Stimulated activated CD4-positive, alpha-beta T cell treated with anti-CD3 and anti-CD28 coated beads, Interleukin-1b, Interleukin-23, amount 100 ng/mL, for 48 hours (primary cell): Measurements from ENCODE around the gene DOK3.

Experiments used
- DNase-seq: peaks from one replicate; pipeline ENCODE4 v3.0.0-alpha.2; 2020

The DOK3 gene

DNA sequence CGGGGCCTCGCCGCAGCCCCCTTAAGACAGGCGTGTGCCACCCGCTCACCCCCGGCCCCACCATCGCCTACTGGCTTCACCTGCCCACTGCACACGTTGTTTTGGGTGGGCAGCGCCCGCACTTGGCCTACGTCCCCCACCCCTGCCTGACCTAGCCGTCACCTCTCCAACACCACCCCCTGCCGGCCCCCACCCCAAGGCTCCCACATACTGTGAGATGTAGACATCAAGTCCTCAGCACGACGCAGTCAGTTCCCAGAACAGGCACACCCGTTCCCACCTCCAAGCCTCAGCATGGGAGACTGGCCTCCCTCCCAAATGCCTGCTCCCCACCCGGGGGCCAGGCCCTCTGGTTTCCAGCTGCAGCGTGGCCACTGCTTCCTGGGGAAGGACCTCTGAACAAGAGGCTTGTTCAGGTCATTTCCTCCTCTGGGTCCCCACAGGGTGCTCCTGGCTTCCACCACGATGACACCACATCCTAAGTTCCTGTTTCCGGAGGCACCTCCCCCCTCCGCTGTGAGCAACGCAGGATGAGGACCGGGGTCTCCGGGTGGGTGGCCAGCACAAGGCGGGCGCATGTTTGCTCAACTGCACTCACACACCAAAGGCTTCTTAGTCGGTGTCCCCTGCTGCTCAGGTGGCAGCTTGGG is 47.5 kb downstream of the DOK3 start:
- DNase-seq: no peak

DNA sequence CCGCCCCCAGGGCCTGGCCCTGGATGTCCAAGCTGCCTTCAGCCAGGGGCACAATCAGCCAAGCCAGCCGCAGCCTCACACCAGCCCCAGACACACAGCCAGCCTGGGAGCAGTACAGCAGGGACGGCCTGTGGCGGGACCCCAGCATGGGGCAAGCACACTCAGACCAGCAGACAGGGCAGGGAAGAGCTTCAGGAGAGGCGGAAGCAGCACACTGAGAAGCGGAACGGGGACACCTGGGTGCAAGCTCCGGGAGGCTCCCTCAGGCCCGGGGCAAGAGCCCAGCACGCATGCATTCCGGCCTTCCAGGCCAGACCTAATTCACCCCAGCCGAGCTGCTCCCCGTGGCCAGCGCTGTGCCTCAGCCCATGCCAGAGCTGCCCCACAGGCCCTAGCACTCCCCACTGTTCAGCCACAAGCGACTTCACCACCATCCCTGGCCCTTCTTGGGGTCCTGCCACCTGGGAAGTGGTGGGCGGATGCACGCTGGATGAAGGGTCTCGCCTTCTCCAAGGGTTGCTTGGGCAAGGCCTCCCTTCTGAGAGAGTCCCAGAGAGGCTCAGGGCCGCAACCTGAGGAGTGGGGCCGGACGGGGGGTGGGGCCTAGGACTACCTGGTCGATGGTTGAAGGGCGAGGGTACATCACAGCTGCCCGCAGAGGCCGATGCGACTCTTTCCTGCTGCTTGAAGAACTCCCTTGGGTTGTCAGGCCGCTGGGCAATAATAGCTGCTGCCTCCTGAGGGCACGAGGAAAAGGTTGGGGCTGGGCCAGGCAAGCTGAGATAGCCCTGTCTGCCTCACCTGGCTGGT is 49.6 kb downstream of the DOK3 start:
- no peak for DNase-seq

DNA sequence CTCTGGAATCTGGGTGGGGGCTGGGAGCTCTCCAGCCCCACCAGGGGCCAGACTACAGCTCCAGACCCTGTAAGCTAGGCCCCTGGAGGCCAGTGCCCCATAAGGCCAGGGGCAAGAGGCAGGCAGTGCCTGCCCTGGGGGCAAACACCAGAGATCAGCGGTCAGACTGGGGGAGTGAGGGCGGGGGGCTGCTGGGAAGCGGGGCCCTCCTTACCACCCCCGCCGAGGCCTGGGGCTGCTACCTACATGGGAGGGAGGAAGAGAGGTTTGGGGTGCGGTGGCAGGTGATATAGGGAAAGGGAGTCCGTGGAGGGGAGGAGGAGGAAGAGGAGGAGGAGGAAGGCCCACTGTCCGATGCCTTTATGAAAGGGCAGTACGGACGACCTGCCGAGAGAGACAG is 50.3 kb downstream of the DOK3 start:
- no peak for DNase-seq

DNA sequence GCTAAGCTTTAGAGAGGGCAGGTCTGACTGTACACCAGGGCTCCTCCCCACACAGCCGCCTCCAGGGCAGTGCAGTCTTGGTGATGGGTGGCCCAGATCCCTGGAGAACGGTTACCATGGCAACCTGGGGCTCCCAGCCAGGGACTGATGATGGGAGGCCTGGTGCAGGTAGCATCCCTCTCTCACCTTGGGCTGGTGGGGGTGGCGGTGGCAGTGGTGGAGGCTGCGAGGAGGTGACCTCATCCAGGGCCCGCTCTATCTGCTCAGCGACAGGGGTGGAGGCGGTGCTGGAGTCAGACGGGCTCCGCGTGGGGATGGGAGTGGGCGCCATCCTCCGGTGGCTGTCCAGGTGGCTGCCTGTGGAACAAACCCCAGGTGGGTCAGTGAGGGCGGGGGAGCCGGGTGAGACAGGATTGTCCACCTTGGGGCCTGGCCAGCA is 50.7 kb downstream of the DOK3 start:
- no peak for DNase-seq

DNA sequence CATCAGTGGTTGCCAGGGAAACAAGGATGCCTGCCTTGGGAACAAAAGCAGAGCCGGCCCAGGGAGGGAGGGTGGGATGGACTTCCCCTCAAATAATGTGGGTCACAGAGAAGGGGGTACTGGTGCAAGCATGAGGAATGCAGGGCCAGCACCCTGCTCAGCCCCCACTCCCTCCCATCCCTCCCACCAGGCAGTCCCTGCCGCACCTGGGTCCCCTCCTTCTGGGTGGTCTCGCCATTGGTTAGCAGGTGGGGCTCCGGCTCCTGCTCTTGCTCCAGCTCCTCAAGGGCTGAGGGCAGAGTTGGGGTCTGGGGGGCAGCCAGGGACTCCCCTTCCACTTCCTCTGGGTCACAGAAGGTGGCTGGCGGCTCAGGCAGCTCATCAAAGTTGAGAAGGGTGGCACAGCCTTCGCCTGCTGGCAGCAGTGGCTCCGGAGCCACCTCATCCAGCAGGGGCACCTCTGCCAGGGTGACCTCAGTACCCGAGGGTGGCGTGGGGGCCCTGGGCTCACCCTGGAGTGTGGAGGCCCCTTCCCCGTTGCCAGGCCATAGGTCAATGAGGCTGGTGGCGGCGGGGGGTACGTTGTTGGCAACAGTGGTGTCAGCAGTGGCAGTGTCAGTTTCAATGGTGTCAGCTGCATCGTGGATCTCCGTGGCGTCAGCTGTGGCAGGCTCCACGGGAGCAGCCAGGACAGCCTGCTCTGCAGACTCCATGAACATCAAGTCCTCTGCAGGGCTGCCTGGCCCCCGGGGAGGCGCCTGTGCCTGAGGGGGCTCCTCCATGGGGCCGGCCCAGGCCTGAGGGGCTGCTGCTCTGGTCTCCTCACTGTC is 51.6 kb downstream of the DOK3 start:
- DNase-seq: no peak

DNA sequence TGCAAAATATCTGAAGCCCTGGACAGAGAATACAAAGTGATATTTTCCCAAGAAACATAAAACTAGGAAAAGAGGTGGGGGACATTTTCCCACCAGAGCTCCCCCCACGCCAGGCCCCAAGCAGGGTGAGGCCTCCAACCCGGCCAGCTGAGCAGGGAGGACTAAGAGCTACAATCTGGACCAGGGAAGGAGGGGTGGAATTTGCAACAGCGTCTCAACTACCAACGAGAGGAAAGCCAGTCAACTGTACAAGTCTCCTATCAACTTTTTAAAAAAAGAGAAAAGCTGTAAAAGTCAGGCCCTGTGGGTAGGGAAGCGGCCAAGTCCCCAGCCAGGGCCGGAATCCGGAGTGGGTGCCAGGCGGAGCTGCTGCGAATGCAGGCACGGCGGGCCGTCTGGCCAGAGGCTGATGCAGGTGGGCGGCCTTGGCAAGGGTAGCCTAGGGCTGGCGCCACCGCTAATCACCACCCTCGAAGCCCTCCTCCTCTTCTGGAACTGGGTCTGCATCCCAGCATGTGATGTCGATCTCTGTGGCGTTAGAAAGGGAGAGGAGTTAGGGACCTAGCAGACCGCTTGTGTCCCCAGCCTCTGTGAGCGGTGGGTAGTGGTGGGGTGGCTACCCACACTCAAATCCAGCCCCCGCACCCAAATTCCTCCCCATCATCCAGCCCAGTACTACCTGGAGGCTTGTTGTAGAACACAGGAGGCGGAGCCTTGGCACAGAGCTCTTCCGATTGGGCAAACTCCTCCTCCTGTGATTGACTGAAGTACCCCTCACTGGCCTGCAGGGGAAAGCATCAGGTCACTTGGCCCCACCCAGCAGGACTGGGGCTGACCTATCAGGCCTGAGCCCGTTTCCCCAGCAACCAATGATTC is 52.4 kb downstream of the DOK3 start:
- DNase-seq: peak; percentile 80

DNA sequence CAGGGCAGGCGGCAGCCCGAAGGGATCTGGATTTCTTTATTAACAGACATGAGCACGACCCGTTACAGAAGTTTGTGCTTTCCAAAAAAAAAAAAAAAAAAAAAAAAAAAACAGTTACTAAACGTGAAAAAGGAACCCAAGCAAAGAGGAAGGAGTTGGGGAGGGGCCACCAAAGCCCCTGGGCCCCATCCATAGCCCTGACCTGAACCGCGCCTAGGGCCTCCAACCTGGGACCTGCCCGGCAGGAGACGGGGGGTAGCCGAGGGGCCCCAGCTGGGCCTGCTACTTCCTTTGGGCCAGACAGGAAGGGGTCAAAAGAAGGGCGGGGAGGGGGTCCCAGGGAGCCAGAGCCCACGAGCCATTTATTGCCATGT is 53.0 kb downstream of the DOK3 start:
- no peak for DNase-seq

DNA sequence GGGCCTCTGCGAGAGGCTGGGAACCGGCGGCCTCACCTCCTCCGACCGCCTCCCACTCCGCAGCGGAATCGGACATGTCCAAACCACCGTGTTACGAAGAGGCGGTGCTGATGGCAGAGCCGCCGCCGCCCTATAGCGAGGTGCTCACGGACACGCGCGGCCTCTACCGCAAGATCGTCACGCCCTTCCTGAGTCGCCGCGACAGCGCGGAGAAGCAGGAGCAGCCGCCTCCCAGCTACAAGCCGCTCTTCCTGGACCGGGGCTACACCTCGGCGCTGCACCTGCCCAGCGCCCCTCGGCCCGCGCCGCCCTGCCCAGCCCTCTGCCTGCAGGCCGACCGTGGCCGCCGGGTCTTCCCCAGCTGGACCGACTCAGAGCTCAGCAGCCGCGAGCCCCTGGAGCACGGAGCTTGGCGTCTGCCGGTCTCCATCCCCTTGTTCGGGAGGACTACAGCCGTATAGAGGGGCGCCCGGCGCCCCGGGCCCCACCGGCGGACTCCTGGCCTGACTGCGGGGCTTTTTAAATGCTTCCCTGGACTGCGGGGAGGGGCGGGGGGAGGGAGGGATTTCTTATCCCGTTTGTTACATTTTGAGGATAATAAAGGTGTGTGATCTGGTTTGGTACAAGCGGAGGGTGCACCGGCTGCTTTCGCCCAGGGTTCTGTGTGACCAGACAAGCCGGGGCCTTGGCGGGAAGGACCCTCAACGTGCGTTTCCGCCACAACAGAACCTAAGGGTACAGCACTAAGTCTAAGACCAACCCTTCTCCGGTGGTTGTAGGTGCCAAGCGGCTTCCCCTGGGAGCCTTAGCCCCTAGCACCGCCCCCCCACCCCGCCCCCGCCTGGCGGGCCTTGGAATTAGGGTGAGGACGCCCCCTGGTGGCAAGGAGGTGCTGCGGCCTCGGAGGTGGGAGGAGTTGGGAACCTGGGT is 53.7 kb downstream of the DOK3 start:
- DNase-seq: peak; percentile 95

DNA sequence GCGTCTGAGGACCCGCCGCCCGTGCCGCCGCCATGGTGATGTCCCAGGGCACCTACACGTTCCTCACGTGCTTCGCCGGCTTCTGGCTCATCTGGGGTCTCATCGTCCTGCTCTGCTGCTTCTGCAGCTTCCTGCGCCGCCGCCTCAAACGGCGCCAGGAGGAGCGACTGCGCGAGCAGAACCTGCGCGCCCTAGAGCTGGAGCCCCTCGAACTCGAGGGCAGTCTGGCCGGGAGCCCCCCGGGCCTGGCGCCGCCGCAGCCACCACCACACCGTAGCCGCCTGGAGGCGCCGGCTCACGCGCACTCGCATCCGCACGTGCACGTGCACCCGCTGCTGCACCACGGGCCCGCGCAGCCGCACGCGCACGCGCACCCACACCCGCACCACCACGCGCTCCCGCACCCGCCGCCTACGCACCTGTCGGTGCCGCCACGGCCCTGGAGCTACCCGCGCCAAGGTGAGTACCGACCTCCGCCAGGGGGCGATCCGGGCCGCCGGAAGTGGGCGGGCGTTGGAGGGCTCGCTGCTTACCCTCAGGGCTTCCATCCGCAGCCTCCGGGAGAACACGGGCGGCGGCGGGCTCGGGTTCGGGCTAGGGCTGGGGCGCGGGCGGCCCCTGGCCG is 54.5 kb downstream of the DOK3 start:
- DNase-seq: peak; percentile 93

DNA sequence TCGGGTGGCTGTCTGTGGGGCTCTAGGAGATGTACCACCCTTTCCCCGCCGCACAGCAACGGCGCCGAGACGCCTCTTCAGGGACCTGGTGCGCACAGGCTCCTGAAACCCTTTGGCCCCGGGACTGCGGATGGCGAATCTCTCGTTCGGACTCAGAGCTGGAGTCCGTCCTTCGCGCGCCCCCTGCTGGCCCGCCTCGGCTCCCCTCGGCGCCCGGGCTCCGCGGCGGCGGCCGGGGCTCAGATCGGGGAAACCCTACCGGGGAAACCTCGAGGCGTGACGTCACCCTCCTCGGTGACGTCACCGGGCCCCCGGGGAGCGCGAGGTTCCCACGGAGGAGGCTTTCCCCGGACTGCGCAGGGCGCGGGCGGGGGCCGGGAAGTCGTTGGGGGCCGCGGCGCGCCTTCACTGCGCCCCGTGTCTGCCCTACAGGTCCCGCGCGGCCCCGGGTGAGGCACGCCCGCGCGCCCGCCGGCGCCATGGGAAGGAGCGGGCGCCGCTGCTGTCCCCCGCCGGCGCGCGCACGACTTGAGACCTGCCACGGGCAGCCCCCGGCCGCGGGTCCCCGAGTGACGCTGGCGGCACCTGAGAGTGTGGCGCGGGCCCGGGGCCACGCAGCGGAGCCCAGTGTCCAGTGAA is 55.1 kb downstream of the DOK3 start:
- peak; percentile 90 for DNase-seq

DNA sequence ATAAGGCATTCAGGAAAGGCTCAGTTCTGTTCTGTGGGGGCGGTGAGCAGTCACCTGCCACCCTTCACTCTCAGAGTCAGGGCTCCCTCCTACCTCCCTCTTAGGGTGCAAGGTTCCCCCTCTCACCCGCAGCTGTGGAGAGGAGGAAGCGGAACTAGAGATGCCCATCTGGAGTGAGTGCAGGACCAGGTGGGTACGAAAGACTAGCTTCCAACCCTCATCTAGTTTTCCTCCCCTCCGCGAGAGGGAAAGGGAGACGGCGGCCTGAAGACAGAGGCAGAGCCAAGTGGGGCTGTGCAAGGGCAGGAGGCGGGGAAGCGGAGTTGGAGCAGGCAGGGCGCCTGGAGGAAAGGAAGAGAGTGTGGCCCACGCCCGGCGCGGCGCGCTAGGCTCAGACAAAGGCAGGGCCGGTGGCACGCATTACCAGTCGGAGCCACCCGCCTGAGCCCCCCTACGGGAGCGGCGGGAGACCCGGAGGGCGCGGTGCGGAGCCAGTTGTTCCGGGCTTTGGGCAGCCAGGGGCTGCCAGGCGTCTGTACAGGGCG is 55.7 kb downstream of the DOK3 start:
- DNase-seq: no peak

DNA sequence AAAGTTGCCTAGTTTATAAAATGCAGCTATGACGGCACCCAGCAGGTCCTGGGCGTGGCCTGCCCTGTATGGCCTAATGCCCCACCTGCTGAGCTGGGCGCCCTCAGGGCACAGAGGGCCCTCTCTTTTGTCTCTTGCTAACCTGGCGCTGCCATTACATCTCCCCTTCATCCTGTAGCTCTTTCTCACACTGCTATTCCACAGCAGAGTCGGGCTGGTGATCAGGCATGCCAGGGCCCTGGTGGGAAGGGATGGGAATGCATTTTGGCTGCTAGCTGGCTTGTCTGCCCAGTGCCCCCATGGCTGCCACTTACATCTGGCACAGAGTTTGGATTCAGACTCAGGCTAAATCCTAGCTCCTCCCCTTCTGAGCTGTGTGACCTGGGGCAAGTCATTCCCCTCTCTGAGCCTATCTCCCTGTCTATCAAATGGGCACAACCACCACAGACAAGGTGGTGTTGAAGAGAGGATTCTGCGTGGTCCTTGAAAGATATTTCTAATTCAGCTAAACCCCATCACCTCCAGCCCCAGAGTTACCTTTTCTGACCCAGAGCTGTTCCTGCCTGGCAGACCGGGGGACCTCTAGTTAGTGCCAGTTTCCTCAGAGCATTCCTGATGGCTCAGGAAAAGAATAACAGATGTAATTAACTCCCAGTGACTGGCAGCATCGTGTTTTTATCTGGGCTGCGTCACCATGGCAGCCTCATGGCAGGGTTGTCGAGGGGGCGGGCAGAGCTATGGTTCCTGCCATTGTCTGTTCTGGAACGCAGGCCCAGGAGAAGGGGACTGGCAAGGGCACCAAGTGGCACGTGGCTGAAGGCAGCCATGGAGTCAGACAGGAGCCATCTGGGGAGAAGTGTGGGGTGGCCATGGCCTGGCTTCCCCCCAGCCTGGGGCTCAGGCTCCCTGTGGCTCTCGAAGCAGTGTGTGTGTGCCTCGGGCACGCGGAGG is 56.7 kb downstream of the DOK3 start:
- no peak for DNase-seq
